Activated gamma-delta T cell (primary cell): ENCODE results near the gene SASH1.

Experiments used
- DNase-seq: peaks from one replicate; lab custom pipeline; 2025; lab: John Stamatoyannopoulos, UW

SASH1 gene

GRCh38 chr6:148404456-148405054, 61.9 kb downstream of the SASH1 start:
- no peak for DNase-seq

GRCh38 chr6:148405894-148406293, 63.3 kb downstream of the SASH1 start:
- DNase-seq, result no peak

- no peak for DNase-seq
Measured at GRCh38 chr6:148406579-148407371, 64.1 kb downstream of the SASH1 start.

- DNase-seq, result no peak
Measured at GRCh38 chr6:148407372-148407771, 64.7 kb downstream of the SASH1 start.

- no peak for DNase-seq
Measured at GRCh38 chr6:148413321-148414091, 70.9 kb downstream of the SASH1 start.

GRCh38 chr6:148414092-148414489, 71.5 kb downstream of the SASH1 start:
- no peak for DNase-seq

- DNase-seq, result no peak
Measured at GRCh38 chr6:148414836-148415235, 72.2 kb downstream of the SASH1 start.

- no peak for DNase-seq
Measured at GRCh38 chr6:148415511-148416260, 73.0 kb downstream of the SASH1 start.

GRCh38 chr6:148416330-148416965, 73.8 kb downstream of the SASH1 start:
- DNase-seq, result no peak

GRCh38 chr6:148417045-148417444, 74.4 kb downstream of the SASH1 start:
- no peak for DNase-seq

GRCh38 chr6:148419430-148419829, 76.8 kb downstream of the SASH1 start:
- DNase-seq, result no peak

GRCh38 chr6:148422085-148422484, 79.4 kb downstream of the SASH1 start:
- DNase-seq, result no peak

- no peak for DNase-seq
Measured at GRCh38 chr6:148423133-148423532, 80.5 kb downstream of the SASH1 start.

GRCh38 chr6:148423601-148424270, 81.1 kb downstream of the SASH1 start:
- DNase-seq, result no peak

GRCh38 chr6:148425443-148425842, 82.8 kb downstream of the SASH1 start:
- no peak for DNase-seq

- DNase-seq, result no peak
Measured at GRCh38 chr6:148426317-148426977, 83.8 kb downstream of the SASH1 start.

- no peak for DNase-seq
Measured at GRCh38 chr6:148427333-148427732, 84.7 kb downstream of the SASH1 start.

GRCh38 chr6:148429423-148429822, 86.8 kb downstream of the SASH1 start:
- DNase-seq, result no peak

GRCh38 chr6:148430897-148431296, 88.3 kb downstream of the SASH1 start:
- no peak for DNase-seq

GRCh38 chr6:148431413-148431812, 88.8 kb downstream of the SASH1 start:
- DNase-seq, result no peak

- DNase-seq, result no peak
Measured at GRCh38 chr6:148431840-148432239, 89.2 kb downstream of the SASH1 start.
